HL-60 (cell line): Measurements from ENCODE around the gene TLCD5.

ENCODE experiments used
- CTCF ChIP-seq: IDR thresholded peaks from one replicate; pipeline ENCODE4 v1.5.1; 2011; ENCODE audit warnings: low read length, control low read depth, inconsistent platforms; ENCODE audit not compliant: insufficient read depth
- GABPA ChIP-seq: IDR thresholded peaks from 2 replicates; pipeline ENCODE4 v1.6.1; 2012; ENCODE audit warnings: low read depth
- POLR2AphosphoS5 ChIP-seq: IDR thresholded peaks from 2 replicates; pipeline ENCODE4 v1.6.1; 2012; ENCODE audit warnings: low read depth

DNA sequence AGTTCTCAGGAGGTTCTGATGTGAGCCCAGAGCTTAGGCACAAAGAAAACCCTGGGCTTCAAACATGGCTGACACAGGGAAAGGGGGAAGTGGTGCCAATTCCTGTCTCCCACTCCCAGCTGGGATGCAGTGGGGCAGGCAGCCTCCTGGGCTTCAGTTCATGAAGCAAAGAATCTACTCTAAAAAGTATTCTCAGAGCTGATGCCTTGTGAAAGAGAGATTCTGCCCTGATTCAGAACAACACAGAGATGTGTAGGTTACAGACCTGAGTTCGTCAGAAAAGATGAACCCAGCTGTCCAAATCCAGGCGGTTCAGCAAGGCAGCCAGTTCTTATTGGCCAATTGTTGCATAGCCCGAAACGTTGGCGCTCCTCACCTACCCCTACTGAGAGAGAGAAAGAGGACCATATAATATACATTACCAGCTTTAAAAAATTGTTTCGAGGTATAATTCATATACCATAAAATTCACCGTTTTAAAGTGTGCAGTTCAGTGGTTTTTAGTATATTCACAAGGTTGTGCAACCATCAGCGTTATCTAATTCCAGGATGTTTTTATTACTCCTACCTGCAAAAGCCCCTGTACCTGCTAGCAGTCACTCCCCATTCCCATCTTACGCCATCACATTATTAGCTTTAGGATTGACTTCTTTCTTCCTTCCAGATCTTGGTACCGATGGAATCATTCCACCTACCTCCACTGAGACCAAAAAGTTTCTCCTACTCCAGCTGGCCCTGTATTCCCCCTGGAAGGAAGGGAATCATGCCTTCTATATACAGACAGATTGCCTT is 7.2 kb upstream of the TLCD5 start:
- TF ChIP-seq CTCF, result no peak
- TF ChIP-seq GABPA, result no peak
- no peak for TF ChIP-seq POLR2AphosphoS5
